Omental fat pad (tissue), 4 donors: ENCODE measurements around the gene ARL10. TPM values are rescaled to one million over a fixed set of nuclear protein-coding genes. Genes with fewer than 3 reads are reported as not detected.
A peak's percentile ranks its signal among the peaks of the same experiment; 100 is the strongest.
"Not testable (repeated sequence)": the region's sequence is repeated elsewhere in the genome, so short reads cannot be mapped to it uniquely, and the experiment has no call there.

Source experiments
- ATAC-seq: fragments of 150-250 bp; one replicate; pipeline ENCODE4 v1.9.1; 2016; ENCODE audit warnings: mild to moderate bottlenecking, moderate library complexity; ENCODE audit not compliant: low FRiP score
- DNase-seq: peaks from one replicate; pipeline ENCODE4 v3.0.0-alpha.2; 2019; ENCODE audit warnings: low spot score
- CTCF ChIP-seq, 3 donors: fragments of 450-650 bp; IDR thresholded peaks; one replicate each; pipeline ENCODE4 v1.5.1; 2016 to 2017; ENCODE audit warnings: antibody characterized with exemption in 3 of 3, mild to moderate bottlenecking in 3 of 3, moderate library complexity in 2 of 3
- total RNA-seq, 4 donors: library from RNA; depleted of rRNA; stranded (reverse); fragments of >200 nt; gene quantifications; one replicate each; pipeline ENCODE4 v1.1.0, GENCODE V29; 2016

Gene ARL10
- total RNA-seq, 4 donors from 2014 or later: 4.2 to 12.1 (median 6.7) TPM

GRCh38 chr5:176407456-176408251 lies 42.4 kb downstream of the ARL10 start:
- TF ChIP-seq CTCF (IDR thresholded peaks at IDR 0.05): no peak
- ATAC-seq (peak; percentile 72), DNase-seq (no peak)

DNA sequence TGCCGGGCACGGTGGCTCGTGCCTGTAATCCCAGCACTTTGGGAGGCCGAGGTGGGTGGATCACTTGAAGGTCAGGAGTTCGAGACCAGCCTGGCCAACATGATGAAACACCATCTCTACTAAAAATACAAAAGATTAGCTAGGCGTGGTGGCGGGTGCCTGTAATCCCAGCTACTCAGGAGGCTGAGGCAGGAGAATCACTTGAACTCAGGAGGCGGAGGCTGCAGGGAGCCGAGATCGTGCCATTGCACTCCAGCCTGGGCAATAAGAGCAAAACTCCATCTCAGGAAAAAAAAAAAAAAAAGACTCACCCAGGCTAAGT lies 42.9 kb downstream of the ARL10 start:
- not testable (repeated sequence) for ATAC-seq, DNase-seq

GRCh38 chr5:176408590-176408989 lies 43.3 kb downstream of the ARL10 start:
- DNase-seq (no peak), ATAC-seq (no peak)
- TF ChIP-seq CTCF (IDR thresholded peaks at IDR 0.05): no peak

GRCh38 chr5:176409765-176410164 lies 44.5 kb downstream of the ARL10 start:
- no peak for ATAC-seq
- TF ChIP-seq CTCF (IDR thresholded peaks at IDR 0.05): no peak
- no peak for DNase-seq

GRCh38 chr5:176410486-176411180 lies 45.3 kb downstream of the ARL10 start:
- no peak for TF ChIP-seq CTCF (IDR thresholded peaks at IDR 0.05)
- ATAC-seq (no peak), DNase-seq (no peak)

GRCh38 chr5:176412517-176413254 lies 47.4 kb downstream of the ARL10 start:
- DNase-seq (no peak), ATAC-seq (no peak)
- no peak for TF ChIP-seq CTCF (IDR thresholded peaks at IDR 0.05)

- ATAC-seq: peak; percentile 35
- DNase-seq: no peak
- no peak for TF ChIP-seq CTCF (IDR thresholded peaks at IDR 0.05)
Observed at GRCh38 chr5:176413255-176413565, 47.9 kb downstream of the ARL10 start.
